Measurements from ENCODE around the gene COL4A1.

GRCh38 chr13:110282316-110282841 is 24.6 kb downstream of the COL4A1 start:
- TF ChIP-seq POLR2AphosphoS5 (IDR thresholded peaks at IDR 0.05; ENCODE audit: low read depth, low read length), result no peak
- TF ChIP-seq SIN3A (IDR thresholded peaks at IDR 0.05; ENCODE audit: borderline replicate concordance, insufficient read depth, low read length), result no peak
